A549 (cell line): ENCODE data around the gene PRKAR1B. TPM values are rescaled to one million over a fixed set of nuclear protein-coding genes. Genes with fewer than 3 reads are reported as not detected.

ENCODE experiments used
- ATAC-seq, 2 experiments: fragments of 200-7000 bp in 1 of 2; fragments of >200 bp in 1 of 2; cut with Nextera tagmentation in 1 of 2; cut with Tn5 transposase in 1 of 2; 3 replicates each; pipeline versions ENCODE4 v1.8.0 to v1.9.1; 2018 to 2020; ENCODE audit warnings: mild to moderate bottlenecking in 1 of 2, moderate library complexity in 1 of 2
- CTCF ChIA-PET: fragments of 300-600 bp; sonication (Branson Sonifier 250); formaldehyde crosslinking; extraction: SDS; loops from one replicate; lab custom pipeline; 2021; ENCODE audit warnings: antibody characterized with exemption, inconsistent platforms; lab: Yijun Ruan, JAX
- POLR2A ChIA-PET: fragments of 350-600 bp; formaldehyde crosslinking; extraction: SDS; loops from one replicate; lab custom pipeline; 2021; ENCODE audit warnings: antibody characterized with exemption, inconsistent platforms; lab: Yijun Ruan, JAX
- DNase-seq, 2 experiments: peaks; one replicate each; pipeline versions ENCODE4 v3.0.0 to v3.0.0-alpha.2; 2011 to 2016; ENCODE audit warnings: low read depth in 1 of 2, low spot score in 1 of 2
- FAIRE-seq: peaks from 2 replicates; lab custom pipeline; 2011; peaks lifted over from hg19 to GRCh38; lab: Jason Lieb, UNC
- H3K27ac ChIP-seq, 2 experiments: fragments of >200 bp; sonication (Bioruptor Twin); formaldehyde crosslinking; 3 replicates each; pipeline ENCODE4 v1.5.1; 2016 to 2017
- H3K4me1 ChIP-seq: fragments of >200 bp; sonication (Bioruptor Twin); formaldehyde crosslinking; 3 replicates; pipeline ENCODE4 v1.6.1; 2016
- H3K4me2 ChIP-seq: fragments of >200 bp; sonication (Bioruptor Twin); formaldehyde crosslinking; 3 replicates; pipeline ENCODE4 v1.6.1; 2016
- H3K4me3 ChIP-seq: fragments of >200 bp; sonication (Bioruptor Twin); formaldehyde crosslinking; 3 replicates; pipeline ENCODE4 v1.5.1; 2016
- H3K9me3 ChIP-seq: fragments of >200 bp; sonication (Bioruptor Twin); formaldehyde crosslinking; 3 replicates; pipeline ENCODE4 v1.6.1; 2016
- ATOH8 ChIP-seq: fragments of 250-450 bp; sonication (Bioruptor Pico); IDR thresholded peaks from 2 replicates; pipeline ENCODE4 v1.5.0; 2020; ENCODE audit warnings: low read depth, mild to moderate bottlenecking, moderate library complexity
- BCL3 ChIP-seq: fragments of >200 bp; sonication (Bioruptor Twin); formaldehyde crosslinking; IDR thresholded peaks from 3 replicates; pipeline ENCODE4 v1.6.1; 2016
- CBX2 ChIP-seq: fragments of 200-600 bp; sonication (generic); IDR thresholded peaks from 2 replicates; pipeline ENCODE4 v1.6.1; 2016; ENCODE audit warnings: low read depth, mild to moderate bottlenecking, borderline replicate concordance
- CBX8 ChIP-seq: fragments of 200-600 bp; sonication (generic); IDR thresholded peaks from 2 replicates; pipeline ENCODE4 v1.6.1; 2016
- CEBPB ChIP-seq, 2 experiments: fragments of >200 bp in 1 of 2; sonication (Bioruptor Twin) in 1 of 2; formaldehyde crosslinking in 1 of 2; IDR thresholded peaks; 2 replicates each; pipeline ENCODE4 v1.6.1; 2012 to 2016
- HOXA7 ChIP-seq: fragments of 250-450 bp; sonication (Bioruptor Pico); IDR thresholded peaks from 2 replicates; pipeline ENCODE4 v1.5.0; 2020; ENCODE audit warnings: mild to moderate bottlenecking, moderate library complexity
- HOXB5 ChIP-seq: fragments of 250-450 bp; sonication (Bioruptor Pico); IDR thresholded peaks from 2 replicates; pipeline ENCODE4 v1.5.0; 2020; ENCODE audit warnings: mild to moderate bottlenecking, moderate library complexity
- JUN ChIP-seq, 2 experiments: fragments of >200 bp; sonication (Bioruptor Twin); formaldehyde crosslinking; IDR thresholded peaks; 2 replicates in 1 of 2; 3 replicates in 1 of 2; pipeline ENCODE4 v1.6.1; 2016 to 2017
- KDM1A ChIP-seq: fragments of 200-600 bp; sonication (generic); IDR thresholded peaks from 2 replicates; pipeline ENCODE4 v1.6.1; 2016; ENCODE audit warnings: low read depth, mild to moderate bottlenecking
- MYC ChIP-seq: IDR thresholded peaks from 2 replicates; pipeline ENCODE4 v1.6.1; 2012; ENCODE audit warnings: mild to moderate bottlenecking, inconsistent platforms, low read length, improper control_type of control experiment, borderline replicate concordance
- NPAS2 ChIP-seq: fragments of 250-450 bp; sonication (Bioruptor Pico); IDR thresholded peaks from 2 replicates; pipeline ENCODE4 v1.8.0; 2022; ENCODE audit warnings: mild to moderate bottlenecking, moderate library complexity, borderline replicate concordance
- NR3C1 ChIP-seq: fragments of >200 bp; sonication (Bioruptor Twin); formaldehyde crosslinking; IDR thresholded peaks from 3 replicates; pipeline ENCODE4 v1.6.1; 2017
- PHF8 ChIP-seq: fragments of 200-600 bp; sonication (generic); IDR thresholded peaks from 2 replicates; pipeline ENCODE4 v1.6.1; 2016; ENCODE audit warnings: low read depth, mild to moderate bottlenecking, antibody characterized with exemption, moderate library complexity, borderline replicate concordance
- ZC3H11A ChIP-seq: fragments of 450-650 bp; IDR thresholded peaks from 2 replicates; pipeline ENCODE4 v1.6.1; 2014; ENCODE audit warnings: antibody characterized with exemption, mild to moderate bottlenecking
- ZFP36 ChIP-seq: fragments of 450-650 bp; IDR thresholded peaks from 2 replicates; pipeline ENCODE4 v1.6.1; 2014; ENCODE audit warnings: borderline replicate concordance; ENCODE audit not compliant: partially characterized antibody
- WGBS: methylation state at CpG from one replicate; pipeline ENCODE4 v1.1.6; 2017; ENCODE audit errors: missing lambda C conversion rate; 5-methylcytosine and 5-hydroxymethylcytosine counted together
- polyA plus RNA-seq, 4 experiments: library from polyadenylated mRNA; depleted of rRNA in 3 of 4; stranded (reverse); fragments of >200 nt; fragmentation: RNase III in 1 of 4; extraction: RNeasy Plus Mini Kit Qiagen cat#74134 plus additional on column Dnase treatment in 1 of 4; gene quantifications; 2 replicates in 3 of 4; 3 replicates in 1 of 4; pipeline ENCODE4 v1.2.3, GENCODE V29; 2011 to 2017
- TF ChIP-seq, protein P1 (sequence below): fragments of 450-650 bp; IDR thresholded peaks from 2 replicates; pipeline ENCODE4 v1.6.1; 2014; ENCODE audit warnings: antibody characterized with exemption

PRKAR1B gene
- polyA plus RNA-seq, 2 of the 4 experiments (the other 2 are of a cell fraction): 10.1 to 33.7 TPM

GRCh38 chr7:549066-549890, 177.8 kb downstream of the PRKAR1B start:
- no peaks in the 10 kb centered on the region for H3K4me1 ChIP-seq
- no peak overlapping the region for H3K4me3 ChIP-seq
- no peak overlapping the region for H3K27ac ChIP-seq
- no peak for DNase-seq
- WGBS: 89% methylated on average over 38 of the region's 43 CpGs
- H3K4me2 ChIP-seq: no peak overlapping the region
- ATAC-seq: no peak
- TF ChIP-seq JUN (IDR thresholded peaks at IDR 0.05): no peak
- no peak for TF ChIP-seq NR3C1
- TF ChIP-seq, all 56 proteins: peak for 0
- no peak for FAIRE-seq
- ChIA-PET CTCF (no interaction called here), POLR2A (no interaction called here)
- H3K9me3 ChIP-seq: no peaks in the 10 kb centered on the region

- ATAC-seq: no peak; a peak in 1 of 6 replicates
- Histone ChIP-seq H3K4me3 (no peak overlapping the region), H3K4me2 (no peak overlapping the region), H3K9me3 (no peaks in the 10 kb centered on the region), H3K4me1 (peaks cover 7% of the 10 kb centered on the region), H3K27ac (no peak overlapping the region)
- DNase-seq: no peak
- no peak for TF ChIP-seq ZFP36
- TF ChIP-seq, protein P1, sequence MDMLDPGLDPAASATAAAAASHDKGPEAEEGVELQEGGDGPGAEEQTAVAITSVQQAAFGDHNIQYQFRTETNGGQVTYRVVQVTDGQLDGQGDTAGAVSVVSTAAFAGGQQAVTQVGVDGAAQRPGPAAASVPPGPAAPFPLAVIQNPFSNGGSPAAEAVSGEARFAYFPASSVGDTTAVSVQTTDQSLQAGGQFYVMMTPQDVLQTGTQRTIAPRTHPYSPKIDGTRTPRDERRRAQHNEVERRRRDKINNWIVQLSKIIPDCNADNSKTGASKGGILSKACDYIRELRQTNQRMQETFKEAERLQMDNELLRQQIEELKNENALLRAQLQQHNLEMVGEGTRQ: no peak
- TF ChIP-seq MYC: no peak
- no peak for TF ChIP-seq CBX2
- TF ChIP-seq HOXB5: no peak
- TF ChIP-seq KDM1A: no peak
- TF ChIP-seq ZC3H11A: no peak
- no peak for TF ChIP-seq ATOH8 (CRISPR knock-in tag)
- no peak for TF ChIP-seq PHF8
- CTCF ChIA-PET: no interaction called here
- no peak for FAIRE-seq
- POLR2A ChIA-PET: no interaction called here
- WGBS: 81% methylated on average over 5 of the region's 11 CpGs
Measured at GRCh38 chr7:548401-548800, 178.7 kb downstream of the PRKAR1B start.

- H3K4me2 ChIP-seq: no peak overlapping the region
- WGBS: 89% methylated on average over 16 of the region's 16 CpGs
- TF ChIP-seq BCL3 (no peak), NPAS2 (CRISPR knock-in tag) (no peak), CEBPB (IDR thresholded peaks at IDR 0.05) (no peak), HOXA7 (CRISPR knock-in tag) (no peak), CBX8 (no peak), KDM1A (no peak), PHF8 (no peak)
- TF ChIP-seq, all 56 proteins: peak for 0
- Histone ChIP-seq H3K27ac (no peak overlapping the region; a peak in 1 of 6 replicates), H3K4me3 (no peak overlapping the region), H3K4me1 (peaks cover 25% of the 10 kb centered on the region), H3K9me3 (no peaks in the 10 kb centered on the region; the same call in 2 of the 3 replicates)
- ATAC-seq (no peak), FAIRE-seq (no peak), DNase-seq (no peak)
- ChIA-PET POLR2A (no interaction called here), CTCF (interaction anchor here (1.4 to 2.1 kb wide), 2 partner anchors 13 to 213 kb away, joined by 4 read pairs; no protein-coding TSS in a partner anchor)
Measured at GRCh38 chr7:545470-545869, 181.6 kb downstream of the PRKAR1B start.
